HG02571 (cell line): Measurements from ENCODE around the gene LRRC27.

ENCODE experiments used
- ATAC-seq: cut with Tn5 transposase; IDR thresholded peaks from one replicate; pipeline ENCODE4 v1.9.1; 2021; ENCODE audit warnings: mild to moderate bottlenecking, moderate library complexity; ENCODE audit not compliant: unreplicated experiment

The LRRC27 gene

GRCh38 chr10:132421847-132422751, 90.1 kb downstream of the LRRC27 start:
- ATAC-seq = peak; percentile 40

GRCh38 chr10:132422903-132423825, 91.2 kb downstream of the LRRC27 start:
- ATAC-seq = no peak

- ATAC-seq = no peak
These were observed 92.2 kb downstream of the LRRC27 start for GRCh38 chr10:132423966-132424861.

- ATAC-seq = no peak
These were observed 93.2 kb downstream of the LRRC27 start for GRCh38 chr10:132425029-132425756.

GRCh38 chr10:132425757-132426155, 93.8 kb downstream of the LRRC27 start:
- ATAC-seq = no peak

GRCh38 chr10:132427006-132427771, 95.2 kb downstream of the LRRC27 start:
- ATAC-seq = no peak

GRCh38 chr10:132427939-132428367, 96.0 kb downstream of the LRRC27 start:
- ATAC-seq = no peak

- no peak for ATAC-seq
These were observed 96.5 kb downstream of the LRRC27 start for GRCh38 chr10:132428486-132428995.
